Heart left ventricle (tissue), 13 donors: ENCODE results near the gene LUZP4.

ENCODE experiments used
- CTCF ChIP-seq, 12 donors: fragments of 200-600 bp; sonication (generic) in 4 of 12; IDR thresholded peaks; one replicate each; pipeline versions ENCODE4 v1.5.0 to v1.8.0; 2018 to 2022; ENCODE audit warnings: antibody characterized with exemption in 12 of 12, mild to moderate bottlenecking in 5 of 12
- POLR2A ChIP-seq, 2 donors: fragments of 450-650 bp; IDR thresholded peaks; one replicate each; pipeline ENCODE4 v1.6.1; 2017; ENCODE audit warnings: antibody characterized with exemption in 2 of 2, mild to moderate bottlenecking in 2 of 2, moderate library complexity in 2 of 2
- donor health status: ischemic (EF 13 %, LVEDD 7.1; RV severe dilation, severe dysfunction).
- donor health status: DM: no; HTN: yes; CAD: no.
- donor health status: DM: no; HTN: no; CAD: no.
- donor health status: ischemic (EF 25% LVEDD 6.9; RV normal size, moderate dysfunction).
- donor health status: ischemic (EF 25% LVEDD 5.7; RV mildly dilated, moderate dysfunction).
- donor health status: ischemic (EF 35%, LVEDD 5.7; RV mildly dilated, moderate dysfunction).
- donor health status: nonischemic (EF 11% LVEDD 7.7; RV severe dilation, severe dysfunction).
- donor health status: DM: yes; HTN: yes; CAD: no.
- donor health status: PGD.
- donor health status: ischemic (EF 29% LVEDD 5.4; RV normal size, mild dysfunction).
- donor health status: nonischemic (EF 23%, LVEDD 6.1; RV moderate dilation, normal function).

- TF ChIP-seq CTCF (IDR thresholded peaks at IDR 0.05) (no peak), POLR2A (IDR thresholded peaks at IDR 0.05) (no peak)
Measured at GRCh38 chrX:115348446-115349225, 59.1 kb downstream of the LUZP4 start.
